Melanocyte of skin (primary cell): ENCODE results near the gene DCTN1. TPM values are rescaled to one million over a fixed set of nuclear protein-coding genes. Genes with fewer than 3 reads are reported as not detected.

Experiments used
- small RNA-seq, 2 donors: library from RNA; depleted of rRNA; stranded (forward); fragments of <200 nt; gene quantifications; one replicate each; pipeline ENCODE3, GENCODE V24; 2012
- total RNA-seq, 2 donors: library from RNA; depleted of rRNA; stranded (reverse); fragments of >200 nt; gene quantifications; 2 replicates each; pipeline ENCODE4 v1.2.3, GENCODE V29; 2012

DCTN1 gene
- total RNA-seq: 10 to 100 TPM; 88.9 to 90.5 TPM

GRCh38 chr2:74379851-74380789, at the start of gene DCTN1:
DCTN1 (minus strand) TSS chr2:74380311; CDS start chr2:74380037, 274 bp downstream.

DNA sequence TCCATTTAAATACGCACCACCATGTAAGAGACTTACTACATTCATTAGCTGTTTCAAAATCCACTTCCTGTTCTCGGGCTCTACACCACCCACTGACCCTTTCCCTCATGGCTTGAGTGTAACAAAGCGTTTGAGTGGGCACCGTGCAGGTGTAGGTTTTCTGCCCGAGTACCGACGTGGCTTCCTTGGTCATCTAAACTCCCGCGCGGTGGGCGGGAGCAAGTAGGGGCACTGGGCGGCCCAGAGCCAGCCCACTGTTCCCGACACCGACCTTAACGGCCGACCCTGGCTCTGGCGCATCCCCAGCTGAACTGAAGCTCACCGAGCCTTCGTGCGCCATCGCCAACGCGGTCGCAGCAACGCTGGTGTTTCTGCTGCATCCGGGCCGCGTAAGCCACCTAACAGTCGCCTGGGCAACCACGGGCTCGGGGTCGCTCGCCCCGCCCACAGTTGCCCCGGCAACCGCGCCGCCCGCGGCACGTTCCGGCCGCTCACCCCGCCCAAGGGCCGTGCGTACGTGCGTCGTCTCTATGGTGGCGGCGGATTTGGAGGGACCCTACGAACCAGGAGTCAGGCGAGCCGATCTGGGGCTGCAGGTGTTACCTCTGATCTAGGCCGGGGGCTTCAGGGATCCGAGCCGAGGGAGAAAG, 41.2 kb upstream of the DCTN1 start, which contains the start of the genes C2orf81 and WDR54:
Gene C2orf81 (minus strand): TSS at position 399 of the 650 bp plus-strand sequence. CDS start 59 bp downstream, at position 340.
Gene WDR54 (plus strand): TSS at position 510 of the 650 bp plus-strand sequence. CDS start 424 bp downstream, outside the sequence.

DNA sequence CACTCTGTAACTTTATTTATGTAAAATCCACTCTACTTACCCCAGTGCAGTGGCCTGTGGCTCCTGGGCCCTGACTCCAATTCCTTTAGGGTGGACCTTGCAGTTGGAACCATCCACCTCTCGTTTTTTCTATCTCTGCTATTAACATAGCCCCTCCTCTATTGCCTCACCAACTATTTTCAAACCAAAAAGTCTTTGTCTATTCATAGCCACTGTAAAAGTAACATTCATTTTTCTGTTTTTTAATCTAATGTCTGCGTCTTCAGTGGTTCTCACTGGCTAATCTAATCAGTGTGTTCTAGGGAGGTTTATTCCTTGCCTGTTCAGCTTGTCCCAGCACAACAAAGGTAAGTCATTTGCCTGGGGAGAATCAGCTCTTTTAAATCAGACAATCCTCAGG, 36.8 kb downstream of the DCTN1 start, which contains the start of gene SLC4A5:
Gene SLC4A5 (minus strand): TSS at position 101 of the 400 bp plus-strand sequence. CDS start 28,393 bp downstream, outside the sequence.

Small RNAs within 50 kb of the gene (small RNA-seq; reads per million reads assigned to genes)
- gene RNU6-542P: 0 reads per million in 2 donors
- gene TAF13P2: 0 reads per million in 2 donors

Other genes with a start within 250 kb of the DCTN1 start
- 10 to 100 TPM; 30.3 to 76.9 TPM for gene BOLA3, start 232.4 kb downstream of the DCTN1 start, total RNA-seq
- 10 to 100 TPM; 77.4 to 97.6 TPM for gene MOB1A, start 201.4 kb downstream of the DCTN1 start, total RNA-seq
- 10 to 100 TPM; 42.3 to 52.7 TPM for gene MTHFD2, start 181.7 kb downstream of the DCTN1 start, total RNA-seq
- 1 to 10 TPM in 1 of 2 donors, under 1 TPM in 1; 1.00 to 1.4 TPM for gene SLC4A5, start 36.9 kb downstream of the DCTN1 start, total RNA-seq
- 1 to 10 TPM in 1 of 2 donors, under 1 TPM in 1; 1.00 to 1.7 TPM for gene C2orf81, start 41.3 kb upstream of the DCTN1 start, total RNA-seq
- gene WDR54, start 41.4 kb upstream of the DCTN1 start, total RNA-seq: 10 to 100 TPM; 33.0 to 40.0 TPM
- 10 to 100 TPM; 40.3 to 41.6 TPM for gene RTKN, start 61.6 kb upstream of the DCTN1 start, total RNA-seq
- gene INO80B, start 74.8 kb upstream of the DCTN1 start, total RNA-seq: 1 to 10 TPM; 6.5 to 8.3 TPM
- gene WBP1, start 78.1 kb upstream of the DCTN1 start, total RNA-seq: 10 to 100 TPM; 23.6 to 31.3 TPM
- gene MOGS, start 85.1 kb upstream of the DCTN1 start, total RNA-seq: 10 to 100 TPM; 39.9 to 42.6 TPM
- gene MRPL53, start 92.4 kb upstream of the DCTN1 start, total RNA-seq: 10 to 100 TPM; 22.0 to 22.7 TPM
- 10 to 100 TPM; 22.6 to 24.1 TPM for gene CCDC142, start 102.7 kb upstream of the DCTN1 start, total RNA-seq
- gene TTC31, start 102.8 kb upstream of the DCTN1 start, total RNA-seq: 10 to 100 TPM; 14.1 to 16.7 TPM
- 1 to 10 TPM; 2.0 to 4.1 TPM for gene LBX2, start 119.3 kb upstream of the DCTN1 start, total RNA-seq
- 10 to 100 TPM; 16.9 to 23.6 TPM for gene PCGF1, start 127.4 kb upstream of the DCTN1 start, total RNA-seq
- gene TLX2, start 134.1 kb upstream of the DCTN1 start, total RNA-seq: not detected
- gene DQX1, start 145.9 kb upstream of the DCTN1 start, total RNA-seq: under 1 TPM in 1 of 2 donors, not detected in 1; 0.33 TPM
- 100 to 1,000 TPM; 156 to 195 TPM for gene AUP1, start 149.4 kb upstream of the DCTN1 start, total RNA-seq
- 10 to 100 TPM; 33.7 to 39.0 TPM for gene HTRA2, start 149.6 kb upstream of the DCTN1 start, total RNA-seq
- 1 to 10 TPM; 5.2 to 6.3 TPM for gene LOXL3, start 173.6 kb upstream of the DCTN1 start, total RNA-seq
- 1 to 10 TPM; 2.8 to 3.3 TPM for gene DOK1, start 174.4 kb upstream of the DCTN1 start, total RNA-seq